ENCODE results near the gene MDP1. TPM values are rescaled to one million over a fixed set of nuclear protein-coding genes. Genes with fewer than 3 reads are reported as not detected.

Gene MDP1
- total RNA-seq, 1 experiment from 2014 or later, result 18.8 TPM

- no peaks in the 10 kb centered on the region for H3K79me2 ChIP-seq (ENCODE audit: insufficient read depth, low read length)
- no peak overlapping the region for H3K9ac ChIP-seq (ENCODE audit: extremely low read depth, insufficient read length, low read length)
- Mint-ChIP-seq H3K4me1 (peaks cover 15 to 20% of the 10 kb centered on the region in 2 experiments), H3K4me3 (no peak overlapping the region), H3K27me3 (ENCODE audit: low read depth) (no peaks in the 10 kb centered on the region; the same call in 1 of the 2 replicates), H3K36me3 (ENCODE audit: insufficient read depth in 1 of 3, low read depth in 3 of 3) (peaks cover 40 to 76% (median 68%) of the 10 kb centered on the region in 3 experiments; a peak in 6 of 7 replicates), H3K27ac (no peak overlapping the region), H3K9me3 (peaks cover 0 to 3% of the 10 kb centered on the region in 2 experiments; a peak in 3 of 5 replicates)
- TF ChIP-seq CTCF (conservative IDR thresholded peaks at IDR 0.05), result no peak
- H3K4ac ChIP-seq (ENCODE audit: low read depth, low read length), result no peak overlapping the region
- no peak overlapping the region for H2BK5ac ChIP-seq (ENCODE audit: insufficient read length, low read length)
- no peak overlapping the region for H3K27ac ChIP-seq (ENCODE audit: insufficient read length, low read depth, low read length)
- H3K27me3 ChIP-seq (ENCODE audit: insufficient read depth, low read length), result no peaks in the 10 kb centered on the region
- no peak overlapping the region for H3K4me2 ChIP-seq (ENCODE audit: insufficient read depth, insufficient read length, low read length)
- no peaks in the 10 kb centered on the region for H3K79me1 ChIP-seq (ENCODE audit: insufficient read depth, low read depth, low read length, poor library complexity, severe bottlenecking)
- no peak overlapping the region for H2BK15ac ChIP-seq (ENCODE audit: low read depth, low read length)
- H3K4me1 ChIP-seq (ENCODE audit: insufficient read depth, low read length), result peaks cover 5% of the 10 kb centered on the region; the same call in 1 of the 2 replicates
- H4K20me1 ChIP-seq (ENCODE audit: control insufficient read depth, insufficient read depth, insufficient read length), result no peaks in the 10 kb centered on the region
- no peak overlapping the region for H3K14ac ChIP-seq (ENCODE audit: insufficient read depth, low read length)
- no peak overlapping the region for H3K23ac ChIP-seq (ENCODE audit: insufficient read length, low read depth, low read length)
- H2AFZ ChIP-seq (ENCODE audit: low read length), result no peak overlapping the region
- no peak for DNase-seq
- H2BK12ac ChIP-seq (ENCODE audit: insufficient read length, low read depth, low read length), result no peak overlapping the region
- no peak overlapping the region for H3K56ac ChIP-seq (ENCODE audit: insufficient read length, low read depth, low read length)
- no peak overlapping the region for H4K5ac ChIP-seq (ENCODE audit: insufficient read length, low read depth, low read length)
- no peaks in the 10 kb centered on the region for H3K9me3 ChIP-seq (ENCODE audit: control insufficient read depth, low read depth, low read length)
- no peak overlapping the region for H2AK5ac ChIP-seq (ENCODE audit: insufficient read length, low read length)
- no peak overlapping the region for H3T11ph ChIP-seq (ENCODE audit: low read length)
- H4K8ac ChIP-seq (replicated peaks; ENCODE audit: insufficient read length, low read depth, low read length), result no peak overlapping the region
- no peak overlapping the region for H2BK20ac ChIP-seq (ENCODE audit: low read depth, low read length, poor library complexity, severe bottlenecking)
- H3K18ac ChIP-seq (ENCODE audit: insufficient read length, low read depth, low read length), result no peak overlapping the region
- H3K23me2 ChIP-seq (ENCODE audit: insufficient read length, low read depth, low read length, poor library complexity, severe bottlenecking), result no peaks in the 10 kb centered on the region
- no peak overlapping the region for H4K91ac ChIP-seq (ENCODE audit: insufficient read length, low read depth, low read length)
- no peak overlapping the region for H2BK120ac ChIP-seq (ENCODE audit: low read depth, low read length, poor library complexity, severe bottlenecking)
- no CpG with 5 or more reads among the region's 2 CpGs for WGBS (ENCODE audit: extremely low coverage, insufficient read length, low lambda C conversion rate)
These were observed 8.2 kb downstream of the MDP1 start for GRCh38 chr14:24207625-24208024.
